GM21737 (cell line): ENCODE results near the gene FYB1.
"Not testable (repeated sequence)": the region's sequence is repeated elsewhere in the genome, so short reads cannot be mapped to it uniquely, and the experiment has no call there.

ENCODE experiments used
- ATAC-seq: cut with Tn5 transposase; IDR thresholded peaks from one replicate; pipeline ENCODE4 v1.9.1; 2021; ENCODE audit warnings: mild to moderate bottlenecking, moderate library complexity; ENCODE audit not compliant: unreplicated experiment

Gene FYB1, protein sequence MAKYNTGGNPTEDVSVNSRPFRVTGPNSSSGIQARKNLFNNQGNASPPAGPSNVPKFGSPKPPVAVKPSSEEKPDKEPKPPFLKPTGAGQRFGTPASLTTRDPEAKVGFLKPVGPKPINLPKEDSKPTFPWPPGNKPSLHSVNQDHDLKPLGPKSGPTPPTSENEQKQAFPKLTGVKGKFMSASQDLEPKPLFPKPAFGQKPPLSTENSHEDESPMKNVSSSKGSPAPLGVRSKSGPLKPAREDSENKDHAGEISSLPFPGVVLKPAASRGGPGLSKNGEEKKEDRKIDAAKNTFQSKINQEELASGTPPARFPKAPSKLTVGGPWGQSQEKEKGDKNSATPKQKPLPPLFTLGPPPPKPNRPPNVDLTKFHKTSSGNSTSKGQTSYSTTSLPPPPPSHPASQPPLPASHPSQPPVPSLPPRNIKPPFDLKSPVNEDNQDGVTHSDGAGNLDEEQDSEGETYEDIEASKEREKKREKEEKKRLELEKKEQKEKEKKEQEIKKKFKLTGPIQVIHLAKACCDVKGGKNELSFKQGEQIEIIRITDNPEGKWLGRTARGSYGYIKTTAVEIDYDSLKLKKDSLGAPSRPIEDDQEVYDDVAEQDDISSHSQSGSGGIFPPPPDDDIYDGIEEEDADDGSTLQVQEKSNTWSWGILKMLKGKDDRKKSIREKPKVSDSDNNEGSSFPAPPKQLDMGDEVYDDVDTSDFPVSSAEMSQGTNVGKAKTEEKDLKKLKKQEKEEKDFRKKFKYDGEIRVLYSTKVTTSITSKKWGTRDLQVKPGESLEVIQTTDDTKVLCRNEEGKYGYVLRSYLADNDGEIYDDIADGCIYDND

DNA sequence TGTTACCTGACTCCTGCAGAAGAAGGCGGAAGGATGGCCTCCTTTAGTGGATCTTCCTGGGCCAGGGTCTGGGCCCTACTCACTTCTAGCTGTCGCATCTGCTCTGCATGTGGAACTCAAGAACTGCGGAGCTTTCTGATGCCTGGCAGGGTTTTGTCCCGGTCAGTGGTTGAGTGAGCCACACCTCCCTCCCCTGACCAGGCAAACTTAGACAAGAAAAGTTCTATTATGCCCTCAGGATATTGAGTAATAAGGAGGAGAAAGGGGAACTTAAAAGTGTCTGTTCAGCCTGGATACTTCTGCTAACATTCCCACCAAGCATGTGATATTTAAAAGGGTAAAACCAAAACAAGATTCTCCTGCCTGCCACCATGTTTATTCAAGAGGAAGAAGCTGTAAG is at the start of gene FYB1:
FYB1 (minus strand) TSS at position 127 of the 400 bp plus-strand sequence. CDS start 16,603 bp downstream, outside the sequence.
- no peak for ATAC-seq

DNA sequence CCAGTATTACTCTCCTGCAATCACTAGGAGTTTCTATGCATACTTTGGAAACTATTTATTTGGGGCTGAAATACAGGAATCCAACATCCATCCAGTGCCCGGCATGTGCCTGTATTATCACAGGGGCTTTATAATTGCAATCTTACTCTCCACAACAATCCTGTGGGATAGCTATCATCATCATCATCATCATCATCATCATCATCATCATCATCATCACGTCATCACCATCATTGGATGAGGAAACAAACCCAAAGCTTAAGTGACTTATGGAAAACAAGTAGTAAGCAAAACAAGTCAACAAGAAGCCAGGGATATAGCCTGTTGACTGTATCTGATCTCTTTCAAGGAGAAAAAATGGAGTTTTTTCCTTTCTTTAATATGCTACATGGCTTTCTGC is 47.8 kb upstream of the FYB1 start:
- no peak for ATAC-seq

DNA sequence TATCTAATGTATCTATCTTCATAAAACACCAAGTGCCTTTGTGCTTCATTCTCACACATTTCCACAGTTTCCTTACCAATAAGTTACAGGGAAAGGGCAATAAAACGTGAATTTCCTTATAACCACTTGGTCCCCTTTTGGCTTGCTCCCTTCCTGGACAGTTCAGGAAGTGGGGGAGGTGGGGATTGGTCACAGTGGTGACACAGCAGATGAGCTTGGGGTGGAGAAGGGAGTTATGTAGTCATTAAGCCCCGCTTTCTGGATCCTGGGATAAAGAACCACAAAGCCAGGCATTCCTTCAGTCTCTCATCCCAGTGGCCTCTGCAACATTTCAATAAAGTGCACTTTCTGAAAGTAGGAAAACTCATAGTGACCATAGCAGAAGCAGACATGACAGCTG is 47.1 kb upstream of the FYB1 start:
- no peak for ATAC-seq

DNA sequence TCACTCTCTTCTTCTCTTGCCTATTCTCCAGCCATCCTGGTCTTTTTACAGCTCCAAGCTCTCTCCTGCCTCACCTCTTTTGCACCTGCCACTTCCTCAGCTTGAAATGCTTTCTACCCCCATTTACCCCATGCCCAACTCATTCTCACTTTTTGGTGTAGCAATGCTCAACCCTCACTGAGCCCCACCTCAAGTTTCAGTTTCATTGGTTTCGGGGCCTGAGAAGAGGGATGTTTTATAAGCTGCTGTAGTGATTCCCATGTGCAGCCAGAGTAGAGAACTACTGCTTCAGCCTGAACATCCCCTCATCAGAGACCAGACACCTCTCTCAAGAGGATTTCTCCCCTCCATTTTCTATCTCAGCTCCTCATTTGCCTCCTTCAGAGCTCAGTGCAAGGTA is 45.2 kb upstream of the FYB1 start:
- peak; percentile 83 for ATAC-seq

DNA sequence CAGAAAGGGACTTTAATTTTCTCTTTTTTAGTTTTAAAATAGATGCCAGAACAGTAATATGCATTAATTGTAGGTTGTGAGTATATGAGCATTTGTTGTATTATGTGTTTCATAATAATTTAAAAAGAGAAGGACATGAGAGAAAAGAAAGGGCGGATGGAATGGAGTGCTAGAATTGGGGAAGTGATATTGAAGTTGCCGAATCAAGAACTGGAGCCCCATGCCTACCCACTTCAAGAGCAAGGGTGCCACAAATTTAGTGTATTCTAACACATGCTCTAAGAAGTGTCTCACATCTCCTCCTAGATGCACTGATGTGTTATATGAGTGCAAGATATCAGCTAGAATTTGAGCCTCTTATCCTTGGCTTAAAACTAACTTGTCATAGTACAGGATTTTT is 43.6 kb upstream of the FYB1 start:
- ATAC-seq: no peak

DNA sequence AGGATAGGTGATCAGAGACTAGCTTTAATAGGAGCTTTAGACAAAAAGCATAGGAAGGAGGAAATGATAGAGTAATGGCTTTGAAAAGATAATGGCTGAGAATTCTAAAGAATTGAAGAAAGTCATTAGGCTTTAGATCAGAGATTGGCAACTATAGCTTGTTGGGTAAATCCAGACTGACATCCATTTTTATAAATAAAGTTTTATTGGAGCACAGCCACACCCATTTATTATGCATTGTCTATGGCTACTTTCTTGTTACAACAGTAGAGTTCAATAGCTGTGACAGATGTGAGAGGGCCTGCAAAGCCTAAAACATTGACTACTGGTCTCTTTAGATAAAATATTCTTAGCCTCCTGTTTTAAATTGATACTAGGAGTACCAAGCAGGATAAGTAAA is 40.7 kb upstream of the FYB1 start:
- ATAC-seq: no peak

DNA sequence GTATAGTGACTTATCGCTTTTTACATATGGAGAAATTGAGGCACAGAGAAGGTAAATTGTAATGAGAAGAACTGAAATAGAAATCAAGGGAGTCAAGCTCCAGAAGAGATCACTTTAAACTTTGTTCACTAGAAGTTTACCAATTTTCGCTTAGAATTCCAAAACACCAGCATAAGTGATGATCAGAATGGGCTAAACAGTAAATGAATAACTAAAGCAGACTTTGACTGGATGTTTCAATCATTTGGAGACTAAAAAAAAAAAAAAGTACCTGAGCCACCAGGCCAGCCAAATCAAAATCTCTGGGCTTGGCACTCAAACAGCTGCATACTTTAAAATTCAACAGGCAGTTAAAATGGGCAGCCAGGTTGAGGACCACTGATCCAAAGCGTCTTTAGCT is 38.2 kb upstream of the FYB1 start:
- no peak for ATAC-seq

DNA sequence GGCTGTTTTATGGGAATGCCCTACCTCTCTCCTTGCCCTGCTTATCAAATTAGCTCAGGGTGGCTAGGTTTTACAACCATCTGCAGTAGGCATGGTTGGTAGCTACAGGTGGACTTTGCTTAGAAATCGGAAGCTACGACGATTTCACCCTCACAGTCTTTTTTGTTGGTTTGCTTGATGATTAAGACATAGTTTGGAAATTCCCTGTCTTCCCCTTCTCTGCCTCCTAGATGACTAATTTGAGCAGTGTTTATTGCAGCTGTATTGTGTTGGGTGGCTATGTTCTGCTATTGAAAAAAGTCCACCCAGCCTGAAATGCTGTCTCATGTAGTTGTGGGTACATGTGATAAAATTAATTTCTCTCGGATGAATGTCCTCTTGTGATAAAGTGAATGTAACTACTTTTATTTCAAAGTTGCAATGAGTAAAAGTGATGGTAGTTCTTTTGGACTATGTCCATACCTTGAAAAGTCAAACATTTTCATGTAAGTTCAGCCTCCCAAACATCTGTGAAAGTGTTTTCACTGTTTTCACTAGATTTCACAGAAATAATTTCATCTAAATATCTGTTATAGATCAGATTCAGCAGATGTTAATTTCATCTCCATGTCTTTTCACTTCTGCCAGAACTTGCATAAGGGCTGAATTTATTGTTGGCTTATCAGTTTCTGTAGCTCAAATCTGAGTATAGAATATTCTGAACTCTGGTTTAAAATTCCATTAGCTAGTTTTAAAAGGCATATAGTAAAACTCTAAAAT is 37.3 kb upstream of the FYB1 start:
- ATAC-seq: no peak

DNA sequence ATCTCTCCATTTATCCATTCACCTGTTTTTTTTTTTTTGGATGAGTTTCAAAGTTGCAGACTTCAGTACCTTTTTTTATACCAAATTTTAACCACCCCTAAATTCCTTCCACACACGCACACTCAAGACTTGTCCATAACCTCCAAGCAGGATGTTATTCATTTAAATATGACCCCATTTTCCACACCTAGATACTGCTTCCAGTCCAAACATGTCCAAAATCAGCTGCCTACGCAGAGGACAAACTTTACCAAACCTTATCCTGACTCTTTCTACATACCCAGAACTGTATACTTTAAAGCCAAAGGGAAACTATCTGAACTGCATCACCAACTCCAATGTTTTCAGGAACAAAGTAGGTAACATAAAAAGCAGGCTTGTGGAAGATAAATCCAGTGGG is 36.0 kb upstream of the FYB1 start:
- no peak for ATAC-seq

DNA sequence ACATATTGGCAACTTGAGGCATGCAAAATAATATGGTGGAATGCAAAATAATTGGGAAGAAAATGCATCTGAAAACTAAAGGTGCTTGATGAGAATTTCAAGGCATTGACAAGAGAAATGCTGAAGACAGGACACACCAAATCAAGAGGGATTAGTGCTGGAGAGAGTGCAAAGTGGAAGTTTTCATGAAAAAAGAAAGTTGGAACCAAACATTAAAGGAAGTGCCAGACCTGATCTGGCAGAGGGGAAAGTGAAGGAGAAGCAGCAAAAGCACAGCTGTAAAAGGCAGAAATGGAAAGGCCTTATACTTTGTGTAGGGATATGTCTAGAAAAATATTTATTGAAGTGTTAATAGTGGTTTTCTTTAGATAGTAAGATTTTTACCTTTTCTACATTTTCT is 35.3 kb upstream of the FYB1 start:
- ATAC-seq: no peak

DNA sequence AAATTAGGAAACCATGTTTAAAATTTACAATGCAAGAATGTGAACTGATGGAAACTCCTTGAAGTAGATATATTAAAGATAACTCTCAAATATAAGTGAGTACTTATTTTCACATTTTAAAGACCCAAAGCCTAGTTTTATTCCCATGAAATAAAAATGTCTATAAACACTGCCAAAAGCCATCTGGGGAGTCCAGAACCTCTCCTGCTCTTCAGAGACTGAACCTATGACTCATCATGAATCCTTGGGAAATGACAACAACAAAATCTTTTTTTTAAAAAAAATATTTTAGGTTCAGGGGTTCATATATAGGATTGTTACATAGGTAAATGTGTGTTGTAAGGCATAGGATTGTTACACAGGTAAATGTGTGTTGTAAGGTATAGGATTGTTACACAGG is 33.8 kb upstream of the FYB1 start:
- ATAC-seq: no peak

DNA sequence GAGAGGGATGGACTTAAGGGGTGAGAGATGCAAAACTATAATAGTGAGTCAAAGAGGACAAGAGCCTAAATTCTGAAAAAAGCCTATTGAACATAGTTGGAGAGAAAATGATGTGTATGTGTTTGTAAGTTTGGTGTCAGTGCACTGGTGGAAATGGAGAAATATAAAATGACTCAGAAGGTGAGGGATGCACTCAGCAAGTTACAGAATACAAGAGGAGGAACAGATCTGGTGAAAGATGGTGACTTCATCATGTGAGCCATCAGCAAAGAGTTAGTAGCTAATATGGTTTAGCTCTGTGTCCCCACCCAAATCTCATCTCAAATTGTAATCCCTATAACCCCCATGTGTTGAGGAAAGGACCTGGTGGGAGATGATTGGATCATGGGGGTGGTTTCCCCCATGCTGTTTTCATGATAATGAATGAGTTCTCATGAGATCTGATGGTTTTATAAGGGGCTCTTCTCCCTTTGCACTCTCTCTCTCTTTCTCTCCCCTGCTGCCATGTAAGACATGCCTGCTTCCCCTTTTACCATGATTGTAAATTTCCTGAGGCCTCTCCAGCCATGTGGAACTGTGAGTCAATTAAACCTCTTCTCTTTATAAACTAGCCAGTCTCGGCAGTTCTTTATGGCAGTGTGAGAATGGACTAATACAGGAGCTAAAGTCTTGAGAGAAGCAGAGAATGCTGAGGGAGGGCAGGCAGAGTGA is 30.4 kb upstream of the FYB1 start:
- ATAC-seq: no peak

DNA sequence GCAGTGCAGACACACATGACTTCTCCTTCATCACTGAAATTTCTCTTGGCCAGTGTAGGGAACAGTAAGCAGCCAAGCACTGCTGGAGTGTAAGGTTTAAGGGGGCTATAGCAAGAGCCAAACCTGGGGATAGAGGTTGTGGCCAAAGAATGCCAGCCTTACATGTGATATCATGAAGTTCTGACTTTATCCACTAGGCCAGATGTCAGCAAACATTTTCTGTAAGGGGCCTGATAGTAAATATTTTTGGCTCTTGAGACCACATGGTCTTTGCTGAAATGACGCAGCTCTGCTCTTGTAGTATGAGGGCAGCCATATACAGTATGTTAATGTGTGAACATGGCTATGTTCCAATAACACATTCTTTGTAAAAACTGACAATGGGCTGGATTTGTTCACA is 29.7 kb upstream of the FYB1 start:
- ATAC-seq: no peak

DNA sequence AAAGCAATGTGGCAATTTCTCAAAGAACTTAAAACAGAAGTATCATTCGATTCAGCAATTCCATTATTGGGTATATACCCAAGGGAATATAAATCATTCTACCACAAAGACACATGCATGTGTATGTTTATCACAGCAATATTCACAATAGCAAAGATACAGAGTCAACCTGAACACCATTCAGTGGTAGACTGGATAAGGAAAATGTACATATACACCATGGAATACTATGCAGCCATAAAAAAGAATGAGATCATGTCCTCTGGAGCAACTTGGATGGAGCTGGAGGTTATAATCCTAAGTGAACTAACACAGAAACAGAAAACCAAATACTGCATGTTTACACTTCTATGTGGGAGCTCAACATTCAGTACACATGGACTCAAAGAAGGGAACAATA is 21.4 kb upstream of the FYB1 start:
- no peak for ATAC-seq

DNA sequence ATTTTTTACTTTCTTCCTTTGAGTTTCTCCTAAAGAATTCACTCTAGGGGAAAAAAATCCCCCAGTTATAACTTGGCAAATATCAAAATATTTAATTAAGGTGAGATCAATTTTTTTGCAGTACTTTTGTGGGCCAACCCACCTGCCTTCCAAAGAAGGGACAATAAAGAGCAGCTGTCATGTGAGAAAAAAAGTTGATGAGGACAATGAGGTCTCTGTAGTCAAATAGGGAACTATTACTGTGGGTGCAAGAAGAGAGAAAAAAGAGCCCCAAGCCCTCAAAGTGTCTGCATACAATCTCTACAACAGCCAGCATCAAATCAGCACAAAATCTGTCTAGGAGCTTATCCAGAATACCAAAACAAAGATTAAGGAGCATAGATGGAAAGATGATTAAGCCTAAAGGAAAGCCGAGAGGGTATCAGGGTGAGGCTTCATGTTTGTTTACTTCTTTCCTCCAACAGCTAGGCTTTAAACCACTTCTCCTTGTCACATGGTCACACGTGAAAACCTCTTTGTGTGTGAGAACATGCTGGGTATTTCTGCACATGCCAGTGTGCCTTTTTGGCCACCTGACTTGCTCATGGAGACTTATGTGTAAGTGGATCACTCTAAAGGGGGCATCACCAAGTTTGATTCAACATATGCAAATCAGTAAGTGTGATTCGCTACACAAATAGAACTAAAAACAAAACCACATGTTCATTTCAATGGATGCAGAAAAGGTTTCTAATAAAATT is 19.2 kb upstream of the FYB1 start:
- ATAC-seq: no peak

DNA sequence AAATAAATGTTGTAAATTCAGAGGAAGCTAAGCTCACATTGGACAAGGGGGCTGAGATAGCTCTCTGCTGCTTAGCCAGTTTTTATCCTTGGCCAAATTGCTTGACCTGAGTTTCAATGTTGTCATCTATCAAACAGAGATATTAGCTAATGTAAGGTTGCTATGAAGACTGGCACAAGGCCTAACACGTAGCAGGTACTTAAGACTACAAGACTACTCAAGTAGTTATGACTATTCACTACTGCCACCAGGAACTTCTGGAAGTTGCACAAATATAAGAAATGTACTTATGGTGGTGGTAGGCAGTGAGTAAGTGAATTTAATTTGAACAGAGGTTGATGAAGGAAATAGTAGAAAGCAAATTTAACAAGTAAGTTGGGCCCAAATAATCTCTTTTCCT is 17.4 kb upstream of the FYB1 start:
- no peak for ATAC-seq

DNA sequence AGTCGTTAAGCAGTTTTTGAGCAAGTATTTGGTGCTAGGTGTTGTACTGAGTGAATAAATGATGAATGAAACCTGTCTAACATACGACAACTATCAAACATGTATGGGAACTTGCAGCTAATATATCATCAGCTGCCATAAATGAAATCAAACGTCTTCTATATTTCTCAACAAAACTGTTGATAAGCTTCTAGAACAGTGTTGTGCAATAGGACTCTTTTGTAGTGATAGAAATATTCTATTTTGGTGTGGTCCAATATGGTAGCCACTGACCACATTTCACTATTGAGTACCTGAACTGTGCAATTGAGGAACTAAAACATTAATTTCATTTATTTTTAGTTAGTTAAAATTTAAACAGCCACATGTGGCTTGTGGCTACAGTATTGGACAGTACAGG is 16.3 kb upstream of the FYB1 start:
- no peak for ATAC-seq

DNA sequence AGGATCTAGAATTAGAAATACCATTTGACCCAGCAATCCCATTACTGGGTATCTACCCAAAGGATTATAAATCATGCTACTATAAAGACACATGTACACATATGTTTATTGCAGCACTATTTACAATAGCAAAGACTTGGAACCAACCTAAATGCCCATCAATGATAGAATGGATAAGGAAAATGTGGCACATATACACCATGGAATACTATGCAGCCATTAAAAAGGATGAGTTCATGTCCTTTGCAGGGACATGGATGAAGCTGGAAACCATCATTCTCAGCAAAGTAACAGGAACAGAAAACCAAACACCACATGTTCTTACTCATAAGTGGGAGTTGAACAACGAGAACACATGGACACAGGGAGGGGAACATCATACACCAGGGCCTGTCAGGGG is 15.1 kb upstream of the FYB1 start:
- ATAC-seq: not testable (repeated sequence)

DNA sequence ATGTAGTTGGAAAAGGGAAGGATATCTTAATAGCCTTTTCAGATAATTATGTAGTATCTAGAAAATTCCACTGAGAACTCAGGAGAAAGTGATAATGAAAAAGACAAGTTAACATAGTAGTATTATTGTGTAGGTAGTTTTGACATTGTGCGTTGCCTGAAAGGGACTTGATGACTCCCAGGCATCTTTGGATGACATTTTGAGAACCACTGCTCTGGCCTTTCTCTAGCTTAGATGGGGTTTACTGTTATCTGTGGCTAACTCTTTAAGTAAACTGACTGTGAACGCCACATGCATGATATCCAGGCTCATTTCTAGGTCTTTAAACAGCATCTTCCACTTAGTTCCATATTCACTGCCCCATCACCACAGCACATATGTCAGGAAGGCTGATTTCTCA is 14.4 kb upstream of the FYB1 start:
- ATAC-seq: no peak
